Mucosa of stomach (tissue), 1 donor: ENCODE results near the gene ALKBH3.

ENCODE experiments used
- H3K27me3 ChIP-seq: one replicate; pipeline ENCODE4 v1.7.0; 2013; ENCODE audit warnings: mild to moderate bottlenecking, low read length; ENCODE audit not compliant: control insufficient read depth, insufficient read depth
- H3K36me3 ChIP-seq: one replicate; pipeline ENCODE4 v1.7.0; 2013; ENCODE audit warnings: low read length; ENCODE audit not compliant: control insufficient read depth, insufficient read depth
- H3K4me1 ChIP-seq: one replicate; pipeline ENCODE4 v1.7.0; 2013; ENCODE audit warnings: mild to moderate bottlenecking, low read length; ENCODE audit not compliant: control insufficient read depth, insufficient read depth
- H3K4me3 ChIP-seq: one replicate; pipeline ENCODE4 v1.7.0; 2013; ENCODE audit warnings: low read length
- H3K9ac ChIP-seq: one replicate; pipeline ENCODE4 v1.7.0; 2013; ENCODE audit warnings: mild to moderate bottlenecking, low read length, moderate library complexity
- H3K9me3 ChIP-seq: one replicate; pipeline ENCODE4 v1.7.0; 2013; ENCODE audit warnings: mild to moderate bottlenecking, low read length, moderate library complexity; ENCODE audit not compliant: control insufficient read depth
- donor health status: Pancreatic carcinoma.

The ALKBH3 gene

GRCh38 chr11:43962383-43963278 is 82.0 kb downstream of the ALKBH3 start:
- no peaks in the 10 kb centered on the region for H3K9me3 ChIP-seq
- H3K27me3 ChIP-seq, result no peaks in the 10 kb centered on the region
- no peaks in the 10 kb centered on the region for H3K36me3 ChIP-seq
- H3K4me3 ChIP-seq, result no peak overlapping the region
- no peaks in the 10 kb centered on the region for H3K4me1 ChIP-seq
- no peak overlapping the region for H3K9ac ChIP-seq

GRCh38 chr11:43963279-43963620 is 82.6 kb downstream of the ALKBH3 start:
- Histone ChIP-seq H3K4me1 (no peaks in the 10 kb centered on the region), H3K27me3 (no peaks in the 10 kb centered on the region), H3K9ac (no peak overlapping the region), H3K36me3 (no peaks in the 10 kb centered on the region), H3K9me3 (no peaks in the 10 kb centered on the region), H3K4me3 (no peak overlapping the region)

- Histone ChIP-seq H3K4me3 (no peak overlapping the region), H3K9ac (no peak overlapping the region), H3K27me3 (peaks cover 3% of the 10 kb centered on the region), H3K36me3 (no peaks in the 10 kb centered on the region), H3K4me1 (no peaks in the 10 kb centered on the region), H3K9me3 (no peaks in the 10 kb centered on the region)
Observed at GRCh38 chr11:43967661-43968060, 87.0 kb downstream of the ALKBH3 start.

GRCh38 chr11:43968719-43969118 is 88.1 kb downstream of the ALKBH3 start:
- Histone ChIP-seq H3K9me3 (no peaks in the 10 kb centered on the region), H3K36me3 (no peaks in the 10 kb centered on the region), H3K9ac (no peak overlapping the region), H3K4me3 (no peak overlapping the region), H3K4me1 (no peaks in the 10 kb centered on the region), H3K27me3 (peaks cover 3% of the 10 kb centered on the region)

- Histone ChIP-seq H3K9me3 (peaks cover 1% of the 10 kb centered on the region), H3K4me3 (no peak overlapping the region)
Observed at GRCh38 chr11:43969543-43969942, 88.9 kb downstream of the ALKBH3 start.

More at GRCh38 chr11:43969543-43969942, 88.9 kb downstream of the ALKBH3 start:
- Histone ChIP-seq H3K9ac (no peak overlapping the region), H3K36me3 (no peaks in the 10 kb centered on the region), H3K27me3 (peaks cover 3% of the 10 kb centered on the region), H3K4me1 (no peaks in the 10 kb centered on the region)
